GM21825 (cell line): ENCODE results near the gene EFNA5.

Experiments
- ATAC-seq: cut with Tn5 transposase; IDR thresholded peaks from one replicate; pipeline ENCODE4 v1.9.1; 2021; ENCODE audit warnings: mild to moderate bottlenecking, moderate library complexity; ENCODE audit not compliant: unreplicated experiment

Gene EFNA5

DNA sequence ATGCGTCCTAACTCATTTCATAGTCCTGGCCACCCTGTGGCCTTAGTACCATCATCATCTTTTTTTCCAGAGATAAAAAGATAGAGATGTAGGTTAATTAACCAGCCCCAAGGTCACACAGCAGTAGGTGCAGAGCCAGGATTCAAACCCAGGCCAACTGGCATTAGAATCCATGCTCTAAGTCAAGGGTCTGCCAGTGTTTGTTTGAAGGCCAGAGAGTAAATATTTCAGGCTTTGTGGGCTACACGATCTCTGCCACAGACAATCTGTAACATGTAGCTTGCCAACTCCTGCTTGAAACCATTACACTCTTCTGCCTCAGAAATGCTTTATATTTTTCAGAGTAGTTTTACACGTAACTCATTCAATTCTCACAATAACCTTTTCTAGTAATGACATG, 119.6 kb downstream of the EFNA5 start:
- no peak for ATAC-seq

DNA sequence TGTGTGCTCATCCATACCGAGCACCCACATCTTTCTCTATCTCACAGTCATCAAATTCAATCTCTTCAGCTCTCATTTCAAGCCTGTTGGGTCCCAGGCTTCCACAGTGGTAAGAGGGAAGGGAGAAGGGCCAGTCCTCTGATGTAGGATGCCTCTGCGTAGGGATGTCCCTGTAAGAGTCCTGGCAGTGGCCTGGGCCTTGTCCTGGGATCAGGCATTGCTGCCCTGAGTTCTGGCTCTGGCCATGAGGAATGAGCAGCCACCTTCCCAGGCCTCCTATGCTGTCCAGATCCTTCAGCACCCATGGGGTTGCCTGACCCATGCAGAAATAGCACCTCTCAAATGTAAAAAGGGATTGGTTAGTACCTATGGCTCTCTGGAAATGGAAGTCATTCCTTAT, 121.2 kb downstream of the EFNA5 start:
- ATAC-seq = no peak

DNA sequence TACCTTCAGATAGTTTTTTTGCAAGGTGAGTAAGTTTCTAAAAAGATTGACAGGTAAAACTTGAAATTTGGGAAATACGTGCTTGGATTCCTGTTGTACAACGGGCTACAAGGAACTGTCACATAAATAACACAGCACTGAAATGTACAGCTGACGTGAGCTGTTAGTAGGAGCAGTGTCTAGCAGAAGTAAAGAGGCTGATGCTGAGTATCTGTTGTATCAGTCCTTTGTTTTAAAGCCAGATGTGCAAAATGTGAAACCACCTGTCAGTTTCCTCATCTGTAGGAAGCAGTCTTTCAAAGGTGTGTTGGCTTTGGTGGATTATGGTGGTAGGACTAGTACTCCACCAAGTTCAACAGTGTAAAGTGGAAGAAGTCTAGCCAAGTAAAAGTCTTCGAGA, 122.3 kb downstream of the EFNA5 start:
- ATAC-seq = no peak

DNA sequence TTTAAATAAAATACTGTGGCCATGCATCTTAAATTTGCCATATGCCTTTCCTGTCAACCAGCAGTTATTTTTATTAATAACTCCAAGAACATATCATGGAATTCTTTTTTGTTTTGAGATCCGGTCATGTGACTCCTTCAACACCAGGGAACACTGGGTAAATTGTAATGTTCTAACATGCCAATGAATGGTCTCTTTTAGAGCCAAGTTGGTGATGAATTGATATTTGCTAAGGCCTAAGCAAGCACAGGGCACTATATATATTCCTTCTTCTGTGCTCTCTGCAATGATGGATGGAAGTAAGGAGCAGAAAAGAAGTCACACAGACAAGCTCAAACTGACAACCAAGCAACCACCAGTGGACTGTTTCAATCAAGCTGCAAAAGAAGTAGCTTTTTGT, 124.0 kb downstream of the EFNA5 start:
- ATAC-seq = no peak

DNA sequence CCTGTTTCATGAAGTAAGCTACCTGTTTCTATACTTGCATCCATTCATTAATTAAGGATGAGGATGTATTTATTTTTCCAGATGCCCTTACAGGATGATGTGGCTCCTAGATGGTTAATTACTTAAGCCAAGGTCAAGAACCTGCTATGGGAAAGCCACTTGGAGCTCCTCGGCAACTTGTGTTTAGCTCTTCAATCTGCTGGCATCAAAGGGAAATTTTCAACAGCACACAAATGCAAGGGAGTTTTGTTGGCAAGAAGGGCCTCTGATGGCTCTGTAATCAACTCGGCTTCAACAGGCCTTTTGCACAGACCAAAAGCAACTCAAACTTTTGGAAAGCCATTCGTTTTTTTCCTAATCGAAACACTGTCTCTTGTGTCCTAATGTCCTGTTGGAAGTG, 125.3 kb downstream of the EFNA5 start:
- ATAC-seq = no peak

DNA sequence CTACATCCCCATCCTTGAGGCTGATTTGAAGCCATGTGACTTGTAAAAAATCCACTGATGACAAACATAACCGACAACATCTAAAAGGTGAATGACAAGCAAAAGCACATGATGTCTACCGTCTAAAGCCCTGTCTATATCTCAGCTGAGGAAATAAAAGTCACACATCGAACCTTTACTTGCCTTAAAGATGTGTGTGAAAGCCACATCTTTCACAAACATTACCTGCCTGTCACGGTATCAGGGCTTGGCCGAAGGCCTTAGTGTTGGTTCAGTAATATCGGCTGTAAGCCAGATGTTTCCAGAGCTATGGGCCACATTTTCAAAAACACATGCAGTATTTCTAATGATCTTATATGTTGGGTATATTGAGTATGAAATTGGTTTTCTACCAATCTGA, 125.8 kb downstream of the EFNA5 start:
- no peak for ATAC-seq

DNA sequence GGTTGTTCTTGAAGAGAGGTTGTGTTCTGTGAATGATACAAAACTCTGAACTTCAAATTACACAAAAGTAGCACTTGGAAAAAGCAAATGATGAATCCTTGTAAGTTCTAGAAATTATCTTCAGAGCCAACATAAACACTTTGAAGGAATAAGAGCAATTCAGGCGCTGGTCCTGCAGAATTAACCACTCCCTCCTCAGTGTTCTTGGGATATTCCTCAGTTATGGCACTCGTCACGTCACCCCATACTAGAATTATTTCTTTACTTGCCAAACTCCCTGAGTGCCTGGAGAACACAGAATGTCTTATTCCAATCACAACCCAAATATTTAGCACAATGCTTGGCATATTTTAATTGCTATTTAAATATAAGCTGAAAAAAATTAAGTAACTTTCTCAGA, 126.3 kb downstream of the EFNA5 start:
- ATAC-seq = no peak

DNA sequence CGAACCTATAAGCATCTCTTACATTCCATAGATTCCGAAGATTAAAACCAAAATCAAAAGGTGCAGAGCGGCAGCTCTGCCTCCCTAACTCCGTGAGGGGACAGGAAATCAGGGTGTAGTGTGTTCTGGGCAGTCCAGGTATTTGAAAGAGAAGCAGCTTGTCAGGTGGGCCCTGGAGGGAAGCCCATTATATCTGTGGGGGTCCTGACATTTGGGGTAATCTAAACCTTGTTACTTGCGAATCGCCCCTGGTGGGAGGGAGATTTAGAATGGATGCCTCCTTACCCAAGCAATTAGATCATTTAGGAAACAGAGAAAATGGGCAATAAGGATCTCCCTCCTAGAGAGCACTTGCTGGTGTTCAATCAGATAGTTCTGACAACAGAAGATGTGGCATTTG, 126.9 kb downstream of the EFNA5 start:
- ATAC-seq = no peak

DNA sequence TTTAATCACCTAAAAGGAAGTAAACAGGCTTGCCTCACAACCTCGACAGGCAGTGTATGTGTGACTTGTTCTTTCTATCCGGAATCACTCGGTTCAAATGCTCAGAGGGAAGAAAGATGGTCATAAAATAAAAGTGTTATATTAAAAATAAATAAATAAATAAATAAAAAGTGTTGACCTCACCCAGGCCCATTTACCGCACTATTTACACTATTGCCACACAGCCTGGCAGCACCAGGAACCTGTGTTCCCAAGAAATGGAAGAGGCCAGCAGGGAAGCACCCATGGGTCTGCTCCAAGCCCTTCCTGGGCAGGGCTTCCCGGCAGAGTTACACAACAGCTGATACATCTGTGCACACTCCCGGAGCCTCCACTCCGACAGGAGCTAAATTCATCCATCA, 127.9 kb downstream of the EFNA5 start:
- no peak for ATAC-seq

DNA sequence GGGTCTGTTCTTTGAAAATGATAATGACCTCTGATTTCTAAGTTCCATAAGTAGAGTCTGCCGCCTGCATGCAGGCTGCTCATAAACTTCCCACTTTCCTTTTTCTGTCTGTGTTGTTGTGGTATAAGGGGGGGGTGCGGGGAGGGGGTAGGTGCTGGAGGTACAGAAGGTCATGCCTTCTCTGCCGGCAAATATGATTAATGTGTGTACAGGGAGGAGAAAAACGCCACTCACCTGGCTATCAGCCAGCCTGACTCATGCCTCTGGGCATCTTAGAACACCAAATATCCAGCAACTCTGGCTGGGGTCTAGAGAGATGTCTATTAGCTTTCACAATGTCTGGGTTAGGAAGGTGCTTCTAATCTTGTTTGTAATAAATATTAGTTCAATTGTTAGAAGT, 128.3 kb downstream of the EFNA5 start:
- ATAC-seq = no peak

DNA sequence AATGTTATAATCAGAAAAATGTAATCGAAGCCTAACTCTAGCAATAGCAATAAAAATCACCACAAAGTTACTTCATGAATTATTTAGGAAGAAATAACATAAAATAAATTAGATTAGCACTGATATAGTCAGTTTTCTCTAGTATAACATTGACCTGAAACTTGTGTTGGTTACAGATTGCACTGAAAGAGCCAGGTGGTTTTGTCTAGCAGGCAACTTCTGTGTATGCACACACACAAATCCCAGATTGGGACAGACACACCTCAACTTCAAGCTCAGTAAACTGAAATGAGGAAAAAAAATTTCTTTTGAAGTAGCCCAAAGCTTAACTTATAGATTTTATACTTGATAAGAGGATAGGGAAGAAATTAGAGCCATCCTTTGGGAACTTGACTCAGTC, 129.3 kb downstream of the EFNA5 start:
- ATAC-seq = no peak

DNA sequence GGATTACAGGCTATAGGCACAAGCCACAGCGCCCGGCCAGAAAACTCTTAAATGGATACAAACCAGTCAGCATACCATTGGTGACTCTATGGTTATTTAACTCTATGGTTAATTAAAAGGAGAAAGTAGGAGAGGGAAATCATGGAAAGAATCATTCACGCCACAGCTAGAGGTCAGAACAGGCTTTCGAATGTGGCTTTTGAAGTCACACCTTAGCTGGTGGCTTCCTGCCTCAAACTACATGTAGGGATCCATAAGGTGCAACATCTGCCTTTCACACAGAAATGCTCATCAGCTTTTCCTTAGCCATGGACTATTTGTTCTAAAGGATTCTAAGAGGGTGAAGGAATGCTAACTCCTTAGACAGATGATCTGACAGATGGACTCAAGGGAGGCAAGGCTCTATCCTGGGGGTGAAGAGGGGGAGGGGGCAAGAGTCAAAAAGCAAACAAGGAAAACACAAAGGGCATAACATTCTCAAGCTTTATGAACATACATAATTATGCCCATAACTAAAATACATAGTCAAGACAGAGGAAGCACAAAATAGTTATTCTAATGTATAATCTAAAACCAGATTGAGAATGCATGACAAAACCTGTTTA, 130.9 kb downstream of the EFNA5 start:
- no peak for ATAC-seq

DNA sequence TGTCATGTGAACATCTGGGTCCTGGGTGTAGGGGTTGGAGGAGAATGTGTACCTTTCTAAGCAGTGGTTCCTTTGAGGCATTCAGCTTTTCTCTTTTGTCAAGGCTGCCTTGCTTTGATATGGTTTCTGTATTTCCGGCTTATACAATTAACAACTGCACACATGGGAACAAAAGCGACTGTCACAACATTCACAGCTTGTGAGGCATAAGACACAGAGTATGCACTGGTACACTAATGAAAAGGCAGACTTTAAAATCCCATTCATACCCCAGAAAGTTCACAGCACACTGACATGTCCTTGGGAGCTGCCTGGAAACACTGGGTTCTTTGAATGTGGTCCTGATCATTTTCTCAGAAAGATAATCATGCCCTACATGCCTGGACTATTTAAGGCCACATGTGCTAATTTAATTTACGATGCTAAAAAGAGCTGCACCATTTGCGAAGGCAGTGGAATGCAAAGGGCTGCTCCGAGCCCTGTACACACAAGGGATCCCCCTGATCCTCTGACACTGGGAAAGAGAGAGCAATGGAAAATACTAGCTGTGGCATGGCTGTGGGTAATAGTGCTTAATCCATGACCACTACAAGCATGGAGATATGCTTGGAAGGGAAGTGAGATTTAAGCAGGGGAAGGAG, 131.8 kb downstream of the EFNA5 start:
- no peak for ATAC-seq

DNA sequence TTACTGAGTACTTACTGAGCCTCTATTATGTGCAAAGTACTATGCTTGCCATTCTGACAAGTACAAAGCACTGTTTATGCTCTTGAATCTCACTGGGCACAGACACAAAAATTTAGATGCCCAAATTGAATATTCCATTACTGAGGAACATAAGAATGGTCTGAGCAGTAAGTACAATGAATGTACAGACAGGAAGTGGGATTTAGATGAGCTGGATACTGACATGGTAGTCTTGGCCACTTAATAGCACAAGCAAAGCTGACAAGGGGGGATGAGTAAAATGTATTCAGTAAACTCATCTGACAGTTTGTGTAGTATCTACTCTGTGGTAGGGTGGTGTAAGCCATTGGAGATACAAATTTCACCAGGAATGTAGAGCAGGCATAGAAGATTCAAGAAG, 132.4 kb downstream of the EFNA5 start:
- no peak for ATAC-seq

DNA sequence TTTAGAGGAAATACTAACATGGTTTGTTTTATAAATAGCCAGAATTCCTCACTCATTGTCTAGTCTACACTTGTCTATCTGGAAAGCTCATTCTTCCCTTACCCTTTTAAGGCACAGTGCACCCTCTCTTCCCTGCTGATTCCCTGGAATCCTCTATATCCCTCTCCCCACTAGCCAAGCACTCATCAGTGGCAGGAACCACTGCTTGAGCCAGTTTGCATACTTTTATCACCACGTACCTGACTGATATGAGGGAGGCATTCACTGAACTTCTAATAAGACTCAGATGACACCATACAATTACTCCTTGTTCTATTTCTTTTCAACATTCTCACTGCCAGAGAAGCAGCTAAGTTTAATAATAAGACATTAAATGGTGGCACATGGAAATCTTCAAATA, 134.9 kb downstream of the EFNA5 start:
- no peak for ATAC-seq

DNA sequence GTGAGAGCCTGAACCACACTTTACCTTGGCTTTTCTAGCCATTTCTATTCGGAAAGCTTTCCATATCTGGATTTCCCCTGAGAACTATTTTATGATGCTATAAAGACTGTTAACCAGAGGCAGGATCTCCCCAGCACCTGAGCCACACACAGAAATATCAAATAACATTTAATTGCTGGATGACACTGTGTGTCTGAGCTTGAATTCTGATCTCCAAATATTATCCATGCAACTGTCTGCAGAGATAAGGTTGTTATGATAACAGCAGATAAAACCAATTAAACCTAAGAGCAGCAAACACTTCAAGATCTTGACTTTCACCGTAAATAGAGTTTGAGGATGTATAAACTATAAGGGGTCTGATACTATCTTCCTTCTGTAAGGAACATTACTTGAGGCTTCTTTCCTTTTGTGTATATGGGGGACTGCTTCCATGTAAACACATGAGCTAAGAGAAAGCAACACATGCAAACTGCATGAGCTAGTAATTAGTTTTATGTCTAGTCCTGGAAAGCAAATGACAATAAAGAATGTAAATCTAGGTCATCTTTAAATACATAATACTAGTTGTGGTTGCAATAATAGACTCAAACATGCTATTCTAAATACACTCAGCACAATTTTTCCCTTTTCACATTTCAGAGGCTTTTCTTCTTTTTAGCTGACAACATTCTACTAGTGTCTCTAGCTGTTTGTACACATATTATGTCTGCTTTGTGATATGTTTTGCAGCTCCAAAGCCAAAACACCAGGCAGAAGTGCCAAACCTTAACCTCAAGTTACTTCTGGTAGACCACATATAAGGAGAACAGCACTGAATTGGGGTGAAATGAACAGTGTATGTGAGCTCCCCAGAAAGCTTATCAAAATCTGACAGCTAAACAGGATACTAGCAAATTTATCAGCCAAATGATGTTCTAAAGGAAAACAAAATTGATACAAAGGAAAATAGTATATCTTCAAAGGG, 136.5 kb downstream of the EFNA5 start:
- no peak for ATAC-seq

DNA sequence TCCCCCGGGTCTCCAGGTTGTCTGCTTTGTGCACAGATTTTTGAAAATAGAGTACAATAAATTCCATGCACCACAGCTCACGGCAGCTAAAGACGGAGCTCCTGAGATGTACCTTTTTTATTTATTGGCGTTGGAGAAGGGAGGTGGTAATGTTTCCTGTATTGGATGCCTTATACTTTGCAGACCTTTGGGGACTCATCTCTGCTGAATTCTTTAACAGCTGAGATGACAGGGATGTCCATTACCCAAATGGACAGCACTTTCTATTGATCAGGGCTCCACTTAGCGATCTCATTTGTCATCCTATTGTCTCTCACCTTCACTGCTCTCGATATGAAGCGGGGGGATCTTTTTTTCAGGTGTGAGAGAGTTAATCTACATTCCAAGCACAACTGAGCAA, 137.8 kb downstream of the EFNA5 start:
- no peak for ATAC-seq

DNA sequence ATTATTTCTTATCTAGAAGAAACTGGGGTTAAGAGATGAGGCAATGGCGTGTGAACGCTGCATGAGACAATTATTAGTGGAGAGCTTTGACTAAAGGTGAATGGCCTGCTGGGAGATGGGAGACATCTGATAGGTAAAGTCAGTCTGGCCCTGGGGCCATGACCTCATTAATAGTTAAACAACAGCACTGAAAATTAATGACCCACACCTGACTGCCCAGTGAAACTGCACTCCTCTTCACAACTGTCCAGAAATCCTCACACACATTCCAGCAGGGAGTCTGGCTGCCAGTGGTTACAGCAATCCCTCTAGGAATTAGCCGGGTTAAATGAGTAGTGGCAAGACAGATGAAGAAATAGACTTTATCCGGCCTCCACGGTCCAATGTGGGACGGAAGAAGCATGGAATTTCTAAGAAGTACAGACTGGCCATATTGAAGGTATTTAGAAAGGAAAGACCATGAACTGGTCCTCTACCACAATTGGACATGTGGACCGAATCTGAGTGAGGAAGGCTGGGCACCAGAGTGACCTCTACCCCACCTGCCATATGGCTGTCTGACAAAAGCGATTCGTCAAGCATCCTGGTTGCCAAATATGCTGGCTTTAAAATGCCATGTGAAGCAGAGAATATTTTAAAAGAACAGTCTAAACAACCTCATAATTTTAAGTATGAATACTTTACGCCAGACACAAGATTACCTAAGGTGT, 138.4 kb downstream of the EFNA5 start:
- ATAC-seq = no peak

DNA sequence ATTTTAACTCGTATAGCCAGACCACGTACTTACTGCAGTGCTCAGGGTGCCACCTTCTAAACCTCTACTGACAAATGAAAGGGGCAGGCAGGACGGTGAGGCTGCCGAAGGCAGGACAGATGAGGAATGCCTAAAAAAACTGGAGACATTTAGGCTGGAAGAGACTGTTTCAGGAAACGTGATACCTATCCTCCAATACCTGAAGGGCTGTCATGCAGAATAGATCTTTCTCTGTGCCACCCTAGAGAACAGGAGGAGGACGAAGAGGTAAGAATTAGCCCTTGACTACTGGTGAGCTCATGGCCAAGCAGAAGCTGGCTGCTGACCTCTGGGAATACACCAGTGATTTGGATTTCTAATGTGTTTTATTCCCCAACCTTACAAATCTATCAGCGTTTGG, 139.4 kb downstream of the EFNA5 start:
- ATAC-seq = no peak

DNA sequence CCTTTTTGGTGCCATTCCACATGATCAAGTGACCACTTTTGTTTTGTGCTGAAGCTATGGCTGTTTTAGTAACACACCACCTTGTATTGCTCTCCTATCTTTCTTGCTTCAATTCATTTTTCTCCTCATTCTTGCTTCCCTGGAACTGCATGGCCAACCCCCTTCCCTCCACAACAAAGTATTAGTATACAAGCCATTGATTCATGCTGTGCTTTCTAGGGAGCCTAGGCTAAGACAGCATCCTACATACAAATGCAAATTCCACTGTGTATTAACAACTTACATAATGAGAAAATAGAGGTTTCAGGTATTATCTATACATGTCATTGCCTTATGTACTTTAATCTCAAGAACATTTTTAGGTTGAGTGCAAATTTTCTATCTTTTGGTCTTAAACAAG, 141.1 kb downstream of the EFNA5 start:
- ATAC-seq = no peak

DNA sequence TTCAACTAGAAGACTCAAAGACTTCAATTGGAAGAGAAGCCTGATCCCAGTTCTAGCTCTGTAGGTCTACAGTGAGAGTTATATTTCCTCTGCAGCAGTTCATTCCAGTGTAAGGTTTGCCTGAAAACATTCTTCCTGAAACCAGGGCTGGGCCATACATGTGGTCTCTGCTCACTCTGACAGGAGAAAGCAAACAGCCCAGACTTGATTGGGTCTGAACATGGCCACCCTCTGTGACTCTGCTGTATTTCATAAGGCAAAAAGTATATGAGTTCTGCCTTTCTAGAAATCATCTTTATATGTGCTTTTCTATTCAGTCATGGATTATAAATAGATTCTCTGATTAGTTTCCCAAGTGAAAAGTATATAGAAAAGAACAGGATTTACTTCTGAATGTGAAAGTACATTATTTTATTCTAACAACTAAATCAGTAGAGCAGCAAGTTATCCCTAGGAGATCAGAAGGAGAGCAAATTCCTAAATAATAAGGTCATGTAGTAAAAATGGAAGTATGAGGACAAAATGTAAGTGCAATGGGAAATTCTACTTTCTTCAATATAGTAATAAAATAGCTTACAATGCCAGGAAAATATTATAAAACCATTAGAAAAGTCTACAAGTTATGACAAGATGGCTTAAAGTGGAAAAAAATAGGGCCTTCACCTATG, 144.3 kb downstream of the EFNA5 start:
- ATAC-seq = no peak
